GM12878 (cell line): ENCODE data around the gene NEGR1. TPM values are rescaled to one million over a fixed set of nuclear protein-coding genes. Genes with fewer than 3 reads are reported as not detected.

Source experiments
- ATAC-seq: fragments of 200-7000 bp; cut with Tn5 transposase; 3 replicates; pipeline ENCODE4 v1.9.1; 2020; ENCODE audit warnings: mild to moderate bottlenecking, moderate library complexity
- BruUV-seq: library from RNA; stranded (reverse); fragments of 400-500 nt; replicated peaks from 2 replicates; lab custom pipeline; 2021; lab: Mats Ljungman, UMichigan
- CTCF ChIA-PET: fragments of 300-600 bp; sonication (Branson Sonifier 250); formaldehyde crosslinking; extraction: SDS; loops from one replicate; lab custom pipeline; 2021; ENCODE audit warnings: inconsistent platforms; lab: Yijun Ruan, JAX
- POLR2A ChIA-PET: fragments of 350-600 bp; formaldehyde crosslinking; extraction: SDS; loops from one replicate; lab custom pipeline; 2021; ENCODE audit warnings: inconsistent platforms; lab: Charles Lee
- RAD21 ChIA-PET: fragments of 300-600 bp; sonication (Branson Sonifier 250); formaldehyde crosslinking; loops from one replicate; lab custom pipeline; 2023; ENCODE audit warnings: antibody characterized with exemption; ENCODE audit not compliant: unreplicated experiment; lab: Charles Lee
- SMC1A ChIA-PET: fragments of 300-600 bp; sonication (Branson Sonifier 250); formaldehyde crosslinking; loops from one replicate; lab custom pipeline; 2023; ENCODE audit not compliant: unreplicated experiment, uncharacterized antibody; lab: Charles Lee
- DNase-seq: peaks from one replicate; pipeline ENCODE4 v3.0.0-alpha.2; 2011; ENCODE audit warnings: low read depth, low spot score
- FAIRE-seq: peaks from 3 replicates; lab custom pipeline; 2011; peaks lifted over from hg19 to GRCh38; lab: Jason Lieb, UNC
- H2AFZ ChIP-seq: 2 replicates; pipeline ENCODE4 v1.6.0; 2011; ENCODE audit warnings: low read depth, low read length, control low read depth; ENCODE audit not compliant: control insufficient read depth
- H3K27ac ChIP-seq: 2 replicates; pipeline ENCODE4 v1.5.1; 2011; ENCODE audit warnings: control low read depth; ENCODE audit not compliant: control insufficient read depth, insufficient read depth
- H3K27me3 ChIP-seq, 2 experiments: replicated peaks in 1 of 2; 2 replicates each; pipeline versions ENCODE4 v1.6.0 to v1.6.1; 2011; ENCODE audit warnings: low read length in 1 of 2; ENCODE audit not compliant: control insufficient read depth in 2 of 2, insufficient read depth in 2 of 2
- H3K36me3 ChIP-seq, 2 experiments: 2 replicates each; pipeline ENCODE4 v1.5.1; 2011; ENCODE audit warnings: low read length in 1 of 2; ENCODE audit not compliant: control insufficient read depth in 2 of 2, insufficient read depth in 2 of 2
- H3K4me1 ChIP-seq: 2 replicates; pipeline ENCODE4 v1.6.1; 2011; ENCODE audit warnings: mild to moderate bottlenecking, low read length, moderate library complexity, mixed read lengths; ENCODE audit not compliant: control insufficient read depth, insufficient read depth
- H3K4me2 ChIP-seq: 2 replicates; pipeline ENCODE4 v1.6.0; 2011; ENCODE audit warnings: control low read depth; ENCODE audit not compliant: control insufficient read depth, insufficient read depth
- H3K4me3 ChIP-seq: fragments of 200-600 bp; sonication (generic); 2 replicates; pipeline ENCODE4 v1.5.1; 2016
- H3K79me2 ChIP-seq: 2 replicates; pipeline ENCODE4 v1.6.0; 2011; ENCODE audit warnings: low read length; ENCODE audit not compliant: control insufficient read depth, insufficient read depth
- H3K9ac ChIP-seq: 2 replicates; pipeline ENCODE4 v1.8.0; 2011; ENCODE audit warnings: low read length, control low read depth, mixed read lengths; ENCODE audit not compliant: control insufficient read depth, insufficient read depth
- H3K9me3 ChIP-seq: replicated peaks from 3 replicates; pipeline ENCODE4 v1.5.1; 2011; ENCODE audit warnings: mild to moderate bottlenecking, low read length; ENCODE audit not compliant: control insufficient read depth, insufficient read depth
- H4K20me1 ChIP-seq: 2 replicates; pipeline ENCODE4 v1.6.0; 2011; ENCODE audit not compliant: control insufficient read depth, insufficient read depth
- BCLAF1 ChIP-seq: fragments of 450-650 bp; IDR thresholded peaks from 2 replicates; pipeline ENCODE4 v1.6.1; 2017; ENCODE audit warnings: antibody characterized with exemption, mild to moderate bottlenecking, moderate library complexity
- CREB1 ChIP-seq: IDR thresholded peaks from 2 replicates; pipeline ENCODE4 v1.6.1; 2012; ENCODE audit warnings: low read depth, mild to moderate bottlenecking, inconsistent platforms
- FOXM1 ChIP-seq: IDR thresholded peaks from 2 replicates; pipeline ENCODE4 v1.6.1; 2012; ENCODE audit warnings: low read depth, mild to moderate bottlenecking, inconsistent platforms, low read length, moderate library complexity
- JUND ChIP-seq: IDR thresholded peaks from 2 replicates; pipeline ENCODE4 v1.6.1; 2012; ENCODE audit warnings: low read depth, mild to moderate bottlenecking, low read length, improper control_type of control experiment, moderate library complexity
- MYC ChIP-seq: IDR thresholded peaks from 2 replicates; pipeline ENCODE4 v1.6.1; 2011; ENCODE audit warnings: mild to moderate bottlenecking, low read length, moderate library complexity, inconsistent platforms; ENCODE audit not compliant: insufficient read depth, insufficient replicate concordance, insufficient read length, severe bottlenecking
- NBN ChIP-seq: fragments of 450-650 bp; IDR thresholded peaks from 2 replicates; pipeline ENCODE4 v1.6.1; 2016
- NR2C2 ChIP-seq: IDR thresholded peaks from 2 replicates; pipeline ENCODE4 v1.6.1; 2011; ENCODE audit warnings: borderline replicate concordance, low read depth; ENCODE audit not compliant: control insufficient read depth, insufficient read length
- PAX5 ChIP-seq: IDR thresholded peaks from 2 replicates; pipeline ENCODE4 v1.6.1; 2011; ENCODE audit warnings: low read depth, low read length, borderline replicate concordance
- PBX3 ChIP-seq: IDR thresholded peaks from 2 replicates; pipeline ENCODE4 v1.6.1; 2011; ENCODE audit warnings: mild to moderate bottlenecking, low read depth, low read length, moderate library complexity; ENCODE audit not compliant: insufficient replicate concordance
- RFX5 ChIP-seq: IDR thresholded peaks from 2 replicates; pipeline ENCODE4 v1.6.1; 2011; ENCODE audit warnings: low read depth, low read length, improper control_type of control experiment
- TCF12 ChIP-seq: IDR thresholded peaks from 2 replicates; pipeline ENCODE4 v1.6.1; 2011; ENCODE audit warnings: low read depth, mild to moderate bottlenecking, low read length
- TCF3 ChIP-seq: IDR thresholded peaks from 2 replicates; pipeline ENCODE4 v1.6.1; 2012; ENCODE audit warnings: low read depth, mild to moderate bottlenecking, low read length, borderline replicate concordance; ENCODE audit not compliant: insufficient read depth
- USF1 ChIP-seq: IDR thresholded peaks from 2 replicates; pipeline ENCODE4 v1.6.1; 2011; ENCODE audit warnings: borderline replicate concordance, low read depth, mild to moderate bottlenecking, moderate library complexity, mixed read lengths, low read length; ENCODE audit not compliant: insufficient read depth; ENCODE audit errors: extremely low read length
- WRNIP1 ChIP-seq: IDR thresholded peaks from 2 replicates; pipeline ENCODE4 v1.6.1; 2011; ENCODE audit warnings: low read depth, low read length, improper control_type of control experiment, borderline replicate concordance
- in situ Hi-C: fragments of 300-500 bp; cut with MboI; formaldehyde crosslinking; loops from 9 replicates; pipeline ENCODE4 v1.14.3; 2018; ENCODE audit warnings: mixed read lengths
- intact Hi-C: fragments of 100-400 bp; cut with micrococcal nuclease; formaldehyde crosslinking; loops from one replicate; pipeline ENCODE4 v1.14.2; 2022; ENCODE audit not compliant: unreplicated experiment
- polyA plus RNA-seq, 11 experiments: library from polyadenylated mRNA; depleted of rRNA in 4 of 11; unstranded in 6 of 11; stranded (reverse) in 5 of 11; fragments of >200 nt; fragmentation: Nextera tagmentation in 4 of 11; fragmentation: Illumina TruSeq in 1 of 11; extraction: Ambion mirVana in 4 of 11; extraction: Trizol in 1 of 11; gene quantifications; 1 replicate in 1 of 11; 2 replicates in 10 of 11; pipeline versions ENCODE4 v1.2.1 to v1.2.3, GENCODE V29; 2011 to 2016; ENCODE audit warnings: inconsistent platforms in 2 of 11, missing spikeins in 2 of 11, low read depth in 1 of 11
- total RNA-seq, 4 experiments: library from RNA; depleted of rRNA in 3 of 4; stranded (reverse); fragments of >200 nt in 3 of 4; fragmentation: Illumina TruSeq in 1 of 4; extraction: Trizol in 1 of 4; gene quantifications; 2 replicates each; pipeline versions ENCODE4 v1.2.1 to v1.2.3, GENCODE V29; 2013 to 2021

The NEGR1 gene
- total and polyA plus RNA-seq, 10 of the 15 experiments (the other 5 are each of a cell fraction or from before 2014, with no cell fraction given): under 0.01 to 0.03 (median 0.01) TPM; not detected in 7

- Histone ChIP-seq H4K20me1 (no peaks in the 10 kb centered on the region), H2AFZ (no peak overlapping the region), H3K4me2 (no peak overlapping the region), H3K79me2 (no peaks in the 10 kb centered on the region), H3K4me1 (no peaks in the 10 kb centered on the region), H3K9me3 (no peaks in the 10 kb centered on the region), H3K27ac (no peak overlapping the region), H3K27me3 (no peaks in the 10 kb centered on the region), H3K36me3 (no peaks in the 10 kb centered on the region), H3K4me3 (no peak overlapping the region), H3K9ac (no peak overlapping the region)
- POLR2A ChIA-PET: no interaction called here
- no peak for ATAC-seq
- RAD21 ChIA-PET: no interaction called here
- TF ChIP-seq MYC: no peak
- no peak for TF ChIP-seq USF1
- TF ChIP-seq CREB1: no peak
- TF ChIP-seq FOXM1: no peak
- no peak for TF ChIP-seq NBN
- TF ChIP-seq JUND: no peak
- no peak for TF ChIP-seq WRNIP1
- no peak for TF ChIP-seq NR2C2
- TF ChIP-seq PAX5: no peak
- no peak for TF ChIP-seq TCF12
- TF ChIP-seq RFX5: no peak
- TF ChIP-seq BCLAF1: no peak
- no peak for TF ChIP-seq PBX3
- TF ChIP-seq TCF3: no peak
- BruUV-seq: no TSS peak
- no peak for FAIRE-seq
- CTCF ChIA-PET: no interaction called here
- SMC1A ChIA-PET: no interaction called here
- intact Hi-C loops: no loop called here
- no peak for DNase-seq
- in situ Hi-C loops: no loop called here
These were observed 755.5 kb downstream of the NEGR1 start for GRCh38 chr1:71526824-71527223.
